GM12878 (cell line): ENCODE results near the gene LRP1. TPM values are rescaled to one million over a fixed set of nuclear protein-coding genes. Genes with fewer than 3 reads are reported as not detected.

ENCODE experiments used
- ATAC-seq: fragments of 200-7000 bp; cut with Tn5 transposase; 3 replicates; pipeline ENCODE4 v1.9.1; 2020; ENCODE audit warnings: mild to moderate bottlenecking, moderate library complexity
- BruUV-seq: library from RNA; stranded (reverse); fragments of 400-500 nt; replicated peaks from 2 replicates; lab custom pipeline; 2021; lab: Mats Ljungman, UMichigan
- CTCF ChIA-PET: fragments of 300-600 bp; sonication (Branson Sonifier 250); formaldehyde crosslinking; extraction: SDS; loops from one replicate; lab custom pipeline; 2021; ENCODE audit warnings: inconsistent platforms; lab: Yijun Ruan, JAX
- POLR2A ChIA-PET: fragments of 350-600 bp; formaldehyde crosslinking; extraction: SDS; loops from one replicate; lab custom pipeline; 2021; ENCODE audit warnings: inconsistent platforms; lab: Charles Lee
- RAD21 ChIA-PET: fragments of 300-600 bp; sonication (Branson Sonifier 250); formaldehyde crosslinking; loops from one replicate; lab custom pipeline; 2023; ENCODE audit warnings: antibody characterized with exemption; ENCODE audit not compliant: unreplicated experiment; lab: Charles Lee
- SMC1A ChIA-PET: fragments of 300-600 bp; sonication (Branson Sonifier 250); formaldehyde crosslinking; loops from one replicate; lab custom pipeline; 2023; ENCODE audit not compliant: unreplicated experiment, uncharacterized antibody; lab: Charles Lee
- DNase-seq: peaks from one replicate; pipeline ENCODE4 v3.0.0-alpha.2; 2011; ENCODE audit warnings: low read depth, low spot score
- FAIRE-seq: peaks from 3 replicates; lab custom pipeline; 2011; peaks lifted over from hg19 to GRCh38; lab: Jason Lieb, UNC
- H2AFZ ChIP-seq: 2 replicates; pipeline ENCODE4 v1.6.0; 2011; ENCODE audit warnings: low read depth, low read length, control low read depth; ENCODE audit not compliant: control insufficient read depth
- H3K27ac ChIP-seq: 2 replicates; pipeline ENCODE4 v1.5.1; 2011; ENCODE audit warnings: control low read depth; ENCODE audit not compliant: control insufficient read depth, insufficient read depth
- H3K27me3 ChIP-seq, 2 experiments: replicated peaks in 1 of 2; 2 replicates each; pipeline versions ENCODE4 v1.6.0 to v1.6.1; 2011; ENCODE audit warnings: low read length in 1 of 2; ENCODE audit not compliant: control insufficient read depth in 2 of 2, insufficient read depth in 2 of 2
- H3K36me3 ChIP-seq, 2 experiments: 2 replicates each; pipeline ENCODE4 v1.5.1; 2011; ENCODE audit warnings: low read length in 1 of 2; ENCODE audit not compliant: control insufficient read depth in 2 of 2, insufficient read depth in 2 of 2
- H3K4me1 ChIP-seq: 2 replicates; pipeline ENCODE4 v1.6.1; 2011; ENCODE audit warnings: mild to moderate bottlenecking, low read length, moderate library complexity, mixed read lengths; ENCODE audit not compliant: control insufficient read depth, insufficient read depth
- H3K4me2 ChIP-seq: 2 replicates; pipeline ENCODE4 v1.6.0; 2011; ENCODE audit warnings: control low read depth; ENCODE audit not compliant: control insufficient read depth, insufficient read depth
- H3K4me3 ChIP-seq: fragments of 200-600 bp; sonication (generic); 2 replicates; pipeline ENCODE4 v1.5.1; 2016
- H3K79me2 ChIP-seq: 2 replicates; pipeline ENCODE4 v1.6.0; 2011; ENCODE audit warnings: low read length; ENCODE audit not compliant: control insufficient read depth, insufficient read depth
- H3K9ac ChIP-seq: 2 replicates; pipeline ENCODE4 v1.8.0; 2011; ENCODE audit warnings: low read length, control low read depth, mixed read lengths; ENCODE audit not compliant: control insufficient read depth, insufficient read depth
- H3K9me3 ChIP-seq: replicated peaks from 3 replicates; pipeline ENCODE4 v1.5.1; 2011; ENCODE audit warnings: mild to moderate bottlenecking, low read length; ENCODE audit not compliant: control insufficient read depth, insufficient read depth
- H4K20me1 ChIP-seq: 2 replicates; pipeline ENCODE4 v1.6.0; 2011; ENCODE audit not compliant: control insufficient read depth, insufficient read depth
- CBFB ChIP-seq: IDR thresholded peaks from 2 replicates; pipeline ENCODE4 v1.6.1; 2016; ENCODE audit warnings: antibody characterized with exemption, low read depth
- CEBPZ ChIP-seq: fragments of 150-350 bp; IDR thresholded peaks from 2 replicates; pipeline ENCODE4 v1.6.1; 2016; ENCODE audit warnings: low read depth, low read length
- IKZF1 ChIP-seq: fragments of 450-650 bp; conservative IDR thresholded peaks from 2 replicates; pipeline ENCODE4 v1.6.1; 2017; ENCODE audit warnings: antibody characterized with exemption, mild to moderate bottlenecking
- MEF2A ChIP-seq: IDR thresholded peaks from 2 replicates; pipeline ENCODE4 v1.6.1; 2011; ENCODE audit warnings: low read depth, mild to moderate bottlenecking, low read length, moderate library complexity; ENCODE audit not compliant: insufficient read depth
- NFYB ChIP-seq: IDR thresholded peaks from 2 replicates; pipeline ENCODE4 v1.6.1; 2011; ENCODE audit warnings: low read depth, mild to moderate bottlenecking, low read length, improper control_type of control experiment, moderate library complexity; ENCODE audit not compliant: insufficient read depth
- NRF1 ChIP-seq: conservative IDR thresholded peaks from 2 replicates; pipeline ENCODE4 v1.6.1; 2011; ENCODE audit warnings: mild to moderate bottlenecking, low read depth, low read length, improper control_type of control experiment
- PML ChIP-seq: IDR thresholded peaks from 2 replicates; pipeline ENCODE4 v1.6.1; 2012; ENCODE audit warnings: low read length, inconsistent platforms
- RAD51 ChIP-seq: fragments of 450-650 bp; IDR thresholded peaks from 2 replicates; pipeline ENCODE4 v1.6.1; 2016; ENCODE audit warnings: moderate library complexity, mild to moderate bottlenecking, inconsistent platforms
- SUZ12 ChIP-seq: fragments of 200-600 bp; sonication (generic); IDR thresholded peaks from one replicate; pipeline ENCODE4 v1.6.1; 2018; ENCODE audit warnings: antibody characterized with exemption, mild to moderate bottlenecking; ENCODE audit not compliant: unreplicated experiment
- USF2 ChIP-seq: IDR thresholded peaks from 2 replicates; pipeline ENCODE4 v1.6.1; 2011; ENCODE audit warnings: low read depth, low read length, improper control_type of control experiment, borderline replicate concordance
- ZBTB40 ChIP-seq: fragments of 450-650 bp; IDR thresholded peaks from 2 replicates; pipeline ENCODE4 v1.6.1; 2016; ENCODE audit warnings: mild to moderate bottlenecking, moderate library complexity, borderline replicate concordance
- ZSCAN29 ChIP-seq: fragments of 450-650 bp; IDR thresholded peaks from 2 replicates; pipeline ENCODE4 v1.6.1; 2017; ENCODE audit warnings: mild to moderate bottlenecking, moderate library complexity
- WGBS: methylation state at CpG from one replicate; pipeline ENCODE4 v1.1.6; 2016; ENCODE audit warnings: low lambda C conversion rate; ENCODE audit not compliant: insufficient replicate concordance, insufficient coverage; ENCODE audit errors: missing lambda C conversion rate; 5-methylcytosine and 5-hydroxymethylcytosine counted together
- in situ Hi-C: fragments of 300-500 bp; cut with MboI; formaldehyde crosslinking; loops from 9 replicates; pipeline ENCODE4 v1.14.3; 2018; ENCODE audit warnings: mixed read lengths
- intact Hi-C: fragments of 100-400 bp; cut with micrococcal nuclease; formaldehyde crosslinking; loops from one replicate; pipeline ENCODE4 v1.14.2; 2022; ENCODE audit not compliant: unreplicated experiment
- polyA plus RNA-seq, 11 experiments: library from polyadenylated mRNA; depleted of rRNA in 4 of 11; unstranded in 6 of 11; stranded (reverse) in 5 of 11; fragments of >200 nt; fragmentation: Nextera tagmentation in 4 of 11; fragmentation: Illumina TruSeq in 1 of 11; extraction: Ambion mirVana in 4 of 11; extraction: Trizol in 1 of 11; gene quantifications; 1 replicate in 1 of 11; 2 replicates in 10 of 11; pipeline versions ENCODE4 v1.2.1 to v1.2.3, GENCODE V29; 2011 to 2016; ENCODE audit warnings: inconsistent platforms in 2 of 11, missing spikeins in 2 of 11, low read depth in 1 of 11
- total RNA-seq, 4 experiments: library from RNA; depleted of rRNA in 3 of 4; stranded (reverse); fragments of >200 nt in 3 of 4; fragmentation: Illumina TruSeq in 1 of 4; extraction: Trizol in 1 of 4; gene quantifications; 2 replicates each; pipeline versions ENCODE4 v1.2.1 to v1.2.3, GENCODE V29; 2013 to 2021

The LRP1 gene
- total and polyA plus RNA-seq, 10 of the 15 experiments (the other 5 are each of a cell fraction or from before 2014, with no cell fraction given) = under 0.01 to 1.1 (median 0.20) TPM; not detected in 2

GRCh38 chr12:57183939-57184725, 55.8 kb downstream of the LRP1 start:
- intact Hi-C loops (loop anchor here (1.0 to 2.0 kb wide), 4 partner anchors 59 to 175 kb away; no protein-coding TSS in a partner anchor), in situ Hi-C loops (loop anchor here (5.0 kb wide), 1 partner anchor 62 kb away; no protein-coding TSS in a partner anchor)
- WGBS = 61% methylated on average over 22 of the region's 22 CpGs
- Histone ChIP-seq H3K4me3 (no peak overlapping the region), H3K4me2 (no peak overlapping the region), H3K27me3 (no peaks in the 10 kb centered on the region; a peak in 2 of 4 replicates), H3K79me2 (no peaks in the 10 kb centered on the region), H3K36me3 (no peaks in the 10 kb centered on the region), H3K4me1 (no peaks in the 10 kb centered on the region), H2AFZ (no peak overlapping the region), H4K20me1 (no peaks in the 10 kb centered on the region), H3K9ac (no peak overlapping the region), H3K9me3 (no peaks in the 10 kb centered on the region), H3K27ac (no peak overlapping the region)
- ATAC-seq (no peak), DNase-seq (no peak), FAIRE-seq (no peak)
- BruUV-seq = no TSS peak
- ChIA-PET CTCF (interaction anchor here (1.0 to 10.4 kb wide), 13 partner anchors 9 to 268 kb away, joined by 3 to 159 read pairs (median 4); partner anchors contain the start of genes LRP1, STAT6 and TAC3), RAD21 (interaction anchor here (1.4 to 2.7 kb wide), 5 partner anchors 60 to 119 kb away, joined by 5 to 9 read pairs (median 8); no protein-coding TSS in a partner anchor), SMC1A (interaction anchor here (1.4 to 4.0 kb wide), 4 partner anchors 58 to 121 kb away, joined by 6 to 36 read pairs (median 12); partner anchors contain the start of genes LRP1 and STAT6), POLR2A (interaction anchor here (0.5 kb wide), 1 partner anchor 177 kb away, joined by 6 read pairs; no protein-coding TSS in a partner anchor)
- TF ChIP-seq ZSCAN29 (no peak), RAD51 (no peak), PML (no peak), SUZ12 (no peak), USF2 (no peak), ZBTB40 (no peak), IKZF1 (no peak), NFYB (no peak), CEBPZ (no peak), CBFB (no peak), NRF1 (no peak), MEF2A (no peak)
